ENCODE measurements around the gene PRKAA1. TPM values are rescaled to one million over a fixed set of nuclear protein-coding genes. Genes with fewer than 3 reads are reported as not detected.
"Not testable (repeated sequence)": the region's sequence is repeated elsewhere in the genome, so short reads cannot be mapped to it uniquely, and the experiment has no call there.

PRKAA1 gene
- total RNA-seq, 4 donors from 2014 or later: 79.3 to 262 (median 112) TPM

DNA sequence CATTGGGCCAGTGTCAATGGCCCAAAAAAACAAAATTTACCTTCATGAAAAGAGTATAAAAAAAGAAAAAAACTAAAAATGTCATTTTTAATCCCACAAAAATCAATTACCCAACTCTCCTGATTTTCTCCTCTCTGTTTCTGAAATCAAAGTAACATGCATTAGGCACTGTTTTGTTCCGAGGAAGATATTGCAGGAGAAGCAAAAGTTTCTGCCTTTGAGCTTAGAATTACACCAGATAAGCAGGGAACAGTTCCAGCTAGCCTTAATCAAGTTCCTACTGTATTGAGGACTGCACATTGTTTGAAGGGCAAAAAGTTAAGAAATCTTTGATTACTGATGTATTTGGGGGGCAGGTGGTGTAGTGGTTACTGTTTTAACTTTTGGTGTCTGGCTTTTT, 1.1 kb upstream of the PRKAA1 start:
- no peaks in the 10 kb centered on the region for H3K36me3 ChIP-seq
- peak overlapping the region in 2 of 4 donors; percentile 91 to 94 for H3K4me3 ChIP-seq
- intact Hi-C loops (cut with DNase I; ENCODE audit: low total_unique reads): no loop called here
- H3K27ac ChIP-seq: peak overlapping the region; percentile 89 to 98 (median 94)
- in situ Hi-C loops (cut with MboI; ENCODE audit: low pct_ligation_motif_present in 1 of 4, low pct_unique_long_range_greater_than_20kb in 1 of 4, low sequenced_read_pairs in 3 of 4): no loop called here
- no peak for DNase-seq
- WGBS, 2 donors (ENCODE audit: low coverage in 1 of 2): 0 to 25% methylated on average over 1 of the region's 1 CpG
- H3K27me3 ChIP-seq: no peaks in the 10 kb centered on the region
- no peak for TF ChIP-seq EP300 (IDR thresholded peaks at IDR 0.05; ENCODE audit: low read depth)
- TF ChIP-seq CTCF (IDR thresholded peaks at IDR 0.05): no peak
- TF ChIP-seq POLR2A (IDR thresholded peaks at IDR 0.05): no peak
- no peak for TF ChIP-seq POLR2AphosphoS5 (IDR thresholded peaks at IDR 0.05)
- H3K4me1 ChIP-seq: peaks cover 14 to 35% (median 24%) of the 10 kb centered on the region in 4 donors
- no peaks in the 10 kb centered on the region for H3K9me3 ChIP-seq

DNA sequence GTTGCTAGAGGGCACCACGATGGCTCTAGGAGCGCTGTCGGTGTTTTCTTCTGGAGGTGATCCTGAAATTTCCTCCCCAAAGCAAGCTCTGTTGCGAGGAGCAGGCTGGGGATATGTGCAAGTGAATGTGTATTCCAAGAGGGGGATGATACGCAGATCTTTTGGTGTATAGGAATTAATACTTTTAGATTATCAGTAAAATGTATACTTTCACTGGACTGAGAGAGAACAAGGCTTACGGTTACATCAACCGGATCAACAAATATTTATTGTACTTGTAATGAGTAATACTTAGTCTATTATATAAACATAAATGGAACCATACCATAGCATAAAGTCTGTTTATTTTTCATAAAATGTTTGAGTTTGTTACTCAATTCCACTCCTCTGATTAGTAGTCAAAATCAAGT, 632 bp upstream of the PRKAA1 start:
- TF ChIP-seq CTCF (IDR thresholded peaks at IDR 0.05) (no peak), POLR2AphosphoS5 (IDR thresholded peaks at IDR 0.05) (no peak), EP300 (IDR thresholded peaks at IDR 0.05; ENCODE audit: low read depth) (no peak), POLR2A (IDR thresholded peaks at IDR 0.05) (no peak)
- Histone ChIP-seq H3K36me3 (no peaks in the 10 kb centered on the region), H3K27me3 (no peaks in the 10 kb centered on the region), H3K27ac (peak overlapping the region; percentile 89 to 98 (median 94)), H3K4me1 (peaks cover 14 to 40% (median 24%) of the 10 kb centered on the region in 4 donors), H3K9me3 (no peaks in the 10 kb centered on the region), H3K4me3 (peak overlapping the region; percentile 51 to 94 (median 90))
- WGBS, 2 donors (ENCODE audit: low coverage in 1 of 2): 4 to 6% methylated on average over 5 to 7 of the region's 7 CpGs
- in situ Hi-C loops (cut with MboI; ENCODE audit: low pct_ligation_motif_present in 1 of 4, low pct_unique_long_range_greater_than_20kb in 1 of 4, low sequenced_read_pairs in 3 of 4): no loop called here
- no peak for DNase-seq
- intact Hi-C loops (cut with DNase I; ENCODE audit: low total_unique reads): no loop called here

GRCh38 chr5:40797273-40798011, 732 bp downstream of the PRKAA1 start:
- Histone ChIP-seq H3K27me3 (no peaks in the 10 kb centered on the region), H3K4me1 (peaks cover 14 to 49% (median 26%) of the 10 kb centered on the region in 4 donors), H3K27ac (peak overlapping the region; percentile 89 to 98 (median 94)), H3K9me3 (no peaks in the 10 kb centered on the region), H3K36me3 (no peaks in the 10 kb centered on the region), H3K4me3 (peak overlapping the region; percentile 78 to 94 (median 90))
- intact Hi-C loops (cut with DNase I; ENCODE audit: low total_unique reads): no loop called here
- in situ Hi-C loops (cut with MboI; ENCODE audit: low pct_ligation_motif_present in 1 of 4, low pct_unique_long_range_greater_than_20kb in 1 of 4, low sequenced_read_pairs in 3 of 4): no loop called here
- TF ChIP-seq CTCF (IDR thresholded peaks at IDR 0.05) (no peak), EP300 (IDR thresholded peaks at IDR 0.05; ENCODE audit: low read depth) (no peak), POLR2AphosphoS5 (IDR thresholded peaks at IDR 0.05) (peak in 1 of 3 donors; percentile 5), POLR2A (IDR thresholded peaks at IDR 0.05) (no peak)
- peak; percentile 81 for DNase-seq
- 1 to 2% methylated on average over 6 to 43 of the region's 56 CpGs for WGBS, 2 donors (ENCODE audit: low coverage in 1 of 2)

DNA sequence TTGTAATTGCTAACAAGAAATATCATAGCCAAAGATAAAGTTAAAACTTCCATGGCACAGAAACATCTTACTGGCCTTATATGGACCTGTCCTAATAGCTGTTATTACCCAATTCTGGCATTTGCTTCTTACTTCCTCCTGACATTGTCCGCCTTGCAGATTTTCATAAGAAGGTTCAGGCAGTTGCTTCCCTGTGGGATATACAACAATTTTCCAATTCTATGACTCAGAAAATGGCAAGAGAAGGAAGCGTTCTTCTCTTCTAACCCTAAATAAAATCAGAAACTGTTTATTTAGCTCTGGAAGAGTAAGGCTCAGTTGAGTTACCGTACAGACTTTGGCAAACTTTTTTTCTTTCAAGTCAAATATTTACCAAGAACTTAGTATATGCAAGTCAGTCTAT, 1.7 kb downstream of the PRKAA1 start:
- in situ Hi-C loops (cut with MboI; ENCODE audit: low pct_ligation_motif_present in 1 of 4, low pct_unique_long_range_greater_than_20kb in 1 of 4, low sequenced_read_pairs in 3 of 4) (no loop called here), intact Hi-C loops (cut with DNase I; ENCODE audit: low total_unique reads) (no loop called here)
- peak overlapping the region; percentile 89 to 98 (median 94) for H3K27ac ChIP-seq
- no peaks in the 10 kb centered on the region for H3K36me3 ChIP-seq
- 20 to 22% methylated on average over 3 of the region's 3 CpGs for WGBS, 2 donors (ENCODE audit: low coverage in 1 of 2)
- DNase-seq: no peak
- no peaks in the 10 kb centered on the region for H3K27me3 ChIP-seq
- H3K4me3 ChIP-seq: peak overlapping the region in 3 of 4 donors; percentile 88 to 94 (median 91)
- H3K4me1 ChIP-seq: peaks cover 14 to 59% (median 34%) of the 10 kb centered on the region in 4 donors
- TF ChIP-seq CTCF (IDR thresholded peaks at IDR 0.05): no peak
- TF ChIP-seq EP300 (IDR thresholded peaks at IDR 0.05; ENCODE audit: low read depth): no peak
- TF ChIP-seq POLR2AphosphoS5 (IDR thresholded peaks at IDR 0.05): peak; percentile 14 to 34 (median 17)
- no peaks in the 10 kb centered on the region for H3K9me3 ChIP-seq

GRCh38 chr5:40794877-40795276, 3.3 kb downstream of the PRKAA1 start:
- H3K36me3 ChIP-seq; in situ Hi-C loops (cut with MboI; ENCODE audit: low pct_ligation_motif_present in 1 of 4, low pct_unique_long_range_greater_than_20kb in 1 of 4, low sequenced_read_pairs in 3 of 4); DNase-seq; H3K27ac ChIP-seq; H3K9me3 ChIP-seq; intact Hi-C loops (cut with DNase I; ENCODE audit: low total_unique reads); H3K27me3 ChIP-seq; H3K4me3 ChIP-seq: not testable (repeated sequence)
- 70 to 79% methylated on average over 2 to 3 of the region's 3 CpGs for WGBS, 2 donors (ENCODE audit: low coverage in 1 of 2)
- peaks cover 14 to 70% (median 41%) of the 10 kb centered on the region in 4 donors for H3K4me1 ChIP-seq

DNA sequence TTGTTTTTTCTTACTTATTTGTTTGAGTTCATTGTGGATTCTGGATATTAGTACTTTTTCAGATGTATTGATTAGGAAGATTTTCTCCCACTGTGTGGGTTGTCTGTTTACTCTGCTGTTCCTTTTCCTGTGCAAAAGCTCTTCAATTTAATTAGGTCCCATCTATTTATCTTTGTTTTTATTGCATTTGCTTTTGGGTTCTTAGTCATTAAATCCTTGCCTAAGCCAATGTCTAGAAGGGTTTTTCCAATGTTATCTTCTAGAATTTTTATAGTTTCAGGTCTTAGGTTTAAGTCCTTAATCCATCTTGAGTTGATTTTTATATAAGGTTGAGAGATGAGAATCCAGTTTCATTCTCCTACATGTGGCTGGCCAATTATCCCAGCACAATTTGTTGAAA, 3.8 kb downstream of the PRKAA1 start:
- H3K4me1 ChIP-seq: peaks cover 14 to 69% (median 40%) of the 10 kb centered on the region in 4 donors
- H3K27me3 ChIP-seq; intact Hi-C loops (cut with DNase I; ENCODE audit: low total_unique reads); H3K4me3 ChIP-seq; DNase-seq; H3K9me3 ChIP-seq; H3K27ac ChIP-seq; H3K36me3 ChIP-seq; in situ Hi-C loops (cut with MboI; ENCODE audit: low pct_ligation_motif_present in 1 of 4, low pct_unique_long_range_greater_than_20kb in 1 of 4, low sequenced_read_pairs in 3 of 4): not testable (repeated sequence)
